LNCaP clone FGC (cell line): ENCODE data around the gene GK2.

Source experiments
- DNase-seq: peaks from one replicate; pipeline ENCODE4 v3.0.0-alpha.2; 2011; ENCODE audit warnings: low read depth
- H3K4me3 ChIP-seq: 2 replicates; pipeline ENCODE4 v1.5.1; 2011; ENCODE audit warnings: mild to moderate bottlenecking, low read depth, low read length, control low read depth
- CTCF ChIP-seq: IDR thresholded peaks from 2 replicates; pipeline ENCODE4 v1.5.1; 2012; ENCODE audit warnings: mild to moderate bottlenecking; ENCODE audit not compliant: control insufficient read depth, insufficient read depth; ENCODE audit errors: extremely low read depth

GK2 gene

DNA sequence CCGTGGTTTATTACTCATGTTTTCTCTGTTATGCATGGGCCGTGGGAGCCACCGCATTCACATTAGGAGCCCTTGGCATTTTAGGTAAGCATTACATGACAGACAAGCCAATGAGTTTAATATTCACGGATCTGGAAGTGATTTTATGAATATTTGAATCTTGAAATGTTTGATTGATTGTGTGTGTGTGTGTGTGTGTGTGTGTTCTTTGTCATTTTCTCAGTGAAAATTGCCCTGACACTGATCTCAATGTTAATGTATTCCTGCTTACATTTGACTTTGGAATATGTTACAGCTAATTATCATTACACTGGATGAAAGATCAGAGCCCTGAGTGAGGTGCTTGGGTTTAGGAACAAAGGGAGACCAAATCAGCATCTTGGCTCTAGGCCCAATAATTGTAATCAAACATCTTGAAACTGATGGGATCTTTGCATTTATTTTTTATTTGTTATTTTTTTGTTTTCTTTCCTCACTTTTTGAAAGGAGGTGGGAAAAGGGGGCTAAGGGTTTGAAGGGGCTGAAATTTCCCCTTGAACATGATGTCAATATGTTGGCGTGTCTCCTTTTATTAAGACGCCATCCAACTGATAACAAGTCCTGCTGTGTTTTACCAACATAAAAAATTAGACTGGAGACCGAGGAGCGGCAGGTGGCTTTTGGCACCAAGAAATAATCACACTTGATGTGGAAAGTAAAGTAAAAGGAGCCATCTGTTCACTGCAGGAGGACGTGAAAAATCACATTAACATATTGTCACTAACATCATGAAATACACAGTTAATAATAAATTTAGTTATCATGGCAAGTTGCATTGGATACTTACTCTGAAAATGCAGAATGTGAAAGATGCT lies 5.2 kb upstream of the GK2 start:
- DNase-seq = no peak
- no peak for TF ChIP-seq CTCF

DNA sequence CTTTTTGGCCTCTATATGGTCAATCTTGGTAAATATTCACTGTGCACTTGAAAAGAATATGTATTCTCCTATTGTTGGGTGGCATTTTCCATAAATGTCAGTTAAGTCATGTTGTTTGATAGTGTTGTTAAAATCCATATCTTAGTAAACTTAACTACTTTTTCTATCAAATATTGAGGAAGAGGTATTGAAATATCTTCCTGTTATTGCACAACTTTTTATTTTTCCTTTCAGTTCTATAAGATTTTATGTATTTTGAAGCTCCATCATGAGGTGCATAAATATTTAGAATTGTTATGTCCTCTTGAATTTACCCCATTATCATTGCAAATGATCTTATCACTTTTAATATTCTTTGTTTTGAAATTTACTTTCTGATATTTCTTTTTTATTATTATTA lies 3.4 kb downstream of the GK2 start:
- no peak for DNase-seq
- TF ChIP-seq CTCF = no peak
- no peak overlapping the region for H3K4me3 ChIP-seq

More for the DNA sequence above, 5.2 kb upstream of the GK2 start:
- no peak overlapping the region for H3K4me3 ChIP-seq

GRCh38 chr4:79403356-79403755 lies 4.7 kb downstream of the GK2 start:
- H3K4me3 ChIP-seq = no peak overlapping the region
- no peak for DNase-seq
- TF ChIP-seq CTCF = no peak

- H3K4me3 ChIP-seq = no peak overlapping the region
- no peak for DNase-seq
These were observed 5.6 kb downstream of the GK2 start for GRCh38 chr4:79402332-79402851.

DNA sequence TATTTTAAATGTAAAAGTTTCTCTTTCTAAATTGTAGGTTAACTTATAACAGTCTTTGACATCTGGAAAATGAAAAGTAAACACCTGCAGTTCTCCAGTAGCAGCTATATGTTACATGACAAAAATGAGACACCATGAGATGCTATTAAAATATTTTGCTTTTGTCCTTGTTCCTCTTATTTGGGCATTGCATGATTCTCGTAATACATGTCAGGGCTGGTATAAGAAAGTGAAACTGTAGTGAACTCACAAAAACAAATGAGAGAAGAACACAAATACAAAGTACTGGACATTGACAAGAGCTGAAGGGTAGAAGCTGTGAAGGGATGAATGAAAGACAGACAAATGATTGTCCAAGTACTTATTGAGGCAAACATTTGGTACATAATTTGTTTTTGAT lies 9.0 kb downstream of the GK2 start:
- TF ChIP-seq CTCF = no peak
- no peak for DNase-seq
- H3K4me3 ChIP-seq = no peak overlapping the region

More at GRCh38 chr4:79402332-79402851, 5.6 kb downstream of the GK2 start:
- no peak for TF ChIP-seq CTCF

- no peak for TF ChIP-seq CTCF
- H3K4me3 ChIP-seq = no peak overlapping the region
- no peak for DNase-seq
These were observed 10.1 kb downstream of the GK2 start for GRCh38 chr4:79397951-79398350.
